PFSK-1 (cell line): ENCODE data around the gene TANGO6.

ENCODE experiments used
- POLR2AphosphoS5 ChIP-seq: IDR thresholded peaks from 2 replicates; pipeline ENCODE4 v1.6.1; 2012; ENCODE audit warnings: low read depth, mild to moderate bottlenecking, control low read depth, low read length, moderate library complexity
- SIN3A ChIP-seq: IDR thresholded peaks from 2 replicates; pipeline ENCODE4 v1.6.1; 2012; ENCODE audit warnings: mild to moderate bottlenecking, low read length, moderate library complexity, borderline replicate concordance; ENCODE audit not compliant: insufficient read depth
- TAF1 ChIP-seq: IDR thresholded peaks from 2 replicates; pipeline ENCODE4 v1.6.1; 2012; ENCODE audit warnings: low read length, control low read depth, borderline replicate concordance; ENCODE audit not compliant: insufficient read depth

DNA sequence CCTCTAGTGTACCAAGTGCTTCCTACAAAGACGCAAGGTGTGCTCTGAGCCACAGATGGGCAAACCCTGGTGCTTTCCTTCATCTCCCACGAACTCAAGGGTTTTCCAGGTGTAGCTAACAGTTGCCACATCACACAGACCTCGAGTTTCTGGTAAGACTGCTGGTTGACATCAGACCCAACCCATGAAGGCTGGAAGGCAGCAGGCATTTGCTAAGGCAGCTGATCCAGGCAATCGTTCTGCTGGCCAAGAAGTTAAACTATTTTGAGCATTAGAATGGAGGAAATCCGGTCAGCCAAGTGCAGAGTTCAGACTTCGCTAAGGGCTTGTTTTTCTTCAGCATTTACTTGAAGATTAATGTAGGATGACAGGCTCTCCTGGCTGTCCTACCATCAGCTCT is 273.6 kb downstream of the TANGO6 start:
- no peak; the same call in 1 of the 2 replicates for TF ChIP-seq POLR2AphosphoS5
- no peak for TF ChIP-seq SIN3A
- TF ChIP-seq TAF1: no peak
